ENCODE data around the gene RNU5D-1.
A peak's percentile ranks its signal among the peaks of the same experiment; 100 is the strongest.

The RNU5D-1 gene

DNA sequence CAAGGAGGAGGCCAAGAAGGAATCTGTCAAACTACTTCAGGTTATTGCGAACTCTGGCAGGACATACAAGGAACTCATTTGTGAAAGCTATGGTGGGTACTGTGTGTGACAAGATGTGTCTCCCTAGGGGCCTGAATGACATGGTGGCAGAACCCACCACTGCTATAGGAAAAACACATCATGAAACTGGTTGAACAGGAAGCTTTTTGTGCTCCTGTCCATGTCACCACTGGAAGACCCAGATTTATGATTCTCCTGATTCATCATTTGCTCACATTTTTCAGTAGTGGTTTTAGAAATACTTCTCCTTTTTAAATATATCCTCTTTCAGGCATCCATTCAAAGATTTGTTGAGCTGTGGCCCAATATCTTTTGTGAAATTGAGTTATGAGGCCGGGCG is 32.8 kb downstream of the RNU5D-1 start:
- DNase-seq, result no peak

GRCh38 chr1:44696789-44697345 is 34.1 kb downstream of the RNU5D-1 start:
- DNase-seq, result peak; percentile 73

DNA sequence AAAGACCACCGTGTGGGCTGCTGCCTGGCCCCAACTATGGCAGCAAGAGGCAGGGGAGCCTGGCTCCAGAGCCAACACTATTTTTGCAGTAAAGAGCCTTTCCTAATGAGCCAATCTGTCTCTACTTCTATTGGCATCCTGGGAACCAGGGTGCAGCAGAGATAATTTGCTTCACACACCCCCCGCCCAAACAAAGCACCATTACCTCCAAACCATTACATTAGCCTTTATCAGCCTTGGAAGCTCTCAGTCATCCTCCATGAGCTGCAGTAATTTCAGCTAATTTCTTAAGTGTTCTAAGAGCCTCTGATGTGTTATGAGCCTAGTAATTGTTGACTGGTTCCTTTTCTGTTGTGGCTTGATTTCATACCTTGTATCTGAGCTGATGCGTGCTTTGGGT is 34.9 kb downstream of the RNU5D-1 start:
- no peak for DNase-seq

- DNase-seq, result no peak
Measured at GRCh38 chr1:44695671-44696070, 35.3 kb downstream of the RNU5D-1 start.

- DNase-seq, result no peak
Measured at GRCh38 chr1:44694863-44695478, 36.0 kb downstream of the RNU5D-1 start.

DNA sequence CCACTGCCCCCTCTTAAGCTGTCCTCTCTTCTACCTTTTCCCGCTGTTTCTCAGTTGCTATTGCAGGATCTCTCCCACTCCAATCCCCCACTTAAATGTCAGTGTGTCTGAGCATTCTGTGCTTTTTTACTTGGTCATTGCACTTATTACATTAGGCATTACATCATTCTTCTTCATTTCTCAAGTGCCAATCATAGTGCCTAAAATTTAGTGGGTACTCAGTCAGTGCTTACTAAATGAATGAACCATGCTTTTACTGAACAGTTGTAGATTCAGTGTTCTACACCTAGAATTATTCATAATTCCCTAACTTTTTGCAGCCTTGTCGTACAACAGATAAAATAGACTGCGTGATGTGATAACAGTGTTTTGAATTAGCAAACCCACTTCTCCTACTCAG is 37.1 kb downstream of the RNU5D-1 start:
- no peak for DNase-seq

GRCh38 chr1:44693159-44693558 is 37.8 kb downstream of the RNU5D-1 start:
- no peak for DNase-seq

DNA sequence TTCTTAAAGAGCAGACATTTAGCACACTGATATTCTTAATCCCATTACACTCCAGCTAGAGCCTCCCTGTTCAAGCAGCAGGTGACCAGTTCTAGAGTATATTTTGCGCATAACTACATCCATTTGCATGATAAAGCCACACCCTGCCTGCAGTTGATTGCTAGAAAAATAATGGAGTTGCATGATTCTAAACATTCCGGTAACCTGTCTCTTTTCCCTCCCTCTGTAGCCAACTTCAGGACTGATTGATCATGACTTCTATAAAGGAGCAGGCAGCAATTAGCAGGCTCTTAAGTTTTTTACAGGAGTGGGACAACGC is 41.6 kb downstream of the RNU5D-1 start:
- no peak for DNase-seq

GRCh38 chr1:44688760-44689446 is 42.1 kb downstream of the RNU5D-1 start:
- DNase-seq, result no peak

GRCh38 chr1:44685881-44686280 is 45.1 kb downstream of the RNU5D-1 start:
- no peak for DNase-seq

- no peak for DNase-seq
Measured at GRCh38 chr1:44685218-44685617, 45.8 kb downstream of the RNU5D-1 start.

DNA sequence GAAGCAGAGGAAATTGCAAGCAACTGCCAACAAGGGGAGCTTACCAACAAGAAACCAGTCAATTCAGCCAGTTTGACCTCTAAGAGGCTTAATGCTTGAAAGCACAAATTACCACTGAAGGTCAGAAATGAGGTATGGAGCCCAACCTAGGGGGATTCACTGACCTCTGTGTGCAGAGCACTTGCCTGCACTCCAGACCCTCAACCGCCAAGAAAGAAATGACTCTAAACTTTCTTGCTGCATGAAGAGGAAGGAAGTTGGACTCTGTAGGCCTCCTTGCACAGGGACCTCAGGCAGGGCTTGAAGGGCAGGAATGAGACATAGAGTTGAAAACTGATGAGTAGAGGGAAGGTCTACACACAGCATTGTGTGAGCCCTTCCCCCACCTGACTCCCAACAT is 46.4 kb downstream of the RNU5D-1 start:
- DNase-seq, result no peak

DNA sequence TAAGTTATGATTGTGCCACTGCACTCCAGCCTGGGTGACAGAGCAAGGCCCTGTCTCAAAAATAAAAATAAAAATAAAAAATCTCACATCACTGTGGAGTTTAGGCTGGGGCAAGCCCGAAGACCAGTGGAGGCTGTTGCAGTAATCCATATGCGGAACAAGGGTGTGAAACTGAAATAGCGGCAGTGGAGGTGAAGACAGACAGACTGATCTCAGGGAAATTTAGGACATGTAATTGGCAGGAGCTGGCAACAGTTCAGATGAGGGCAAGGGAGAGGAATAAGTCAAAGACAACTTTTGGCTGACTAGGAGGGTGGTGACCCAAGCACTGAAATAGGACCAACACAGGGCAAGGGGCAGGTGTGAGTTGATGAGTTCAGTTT is 48.1 kb downstream of the RNU5D-1 start:
- DNase-seq, result no peak

DNA sequence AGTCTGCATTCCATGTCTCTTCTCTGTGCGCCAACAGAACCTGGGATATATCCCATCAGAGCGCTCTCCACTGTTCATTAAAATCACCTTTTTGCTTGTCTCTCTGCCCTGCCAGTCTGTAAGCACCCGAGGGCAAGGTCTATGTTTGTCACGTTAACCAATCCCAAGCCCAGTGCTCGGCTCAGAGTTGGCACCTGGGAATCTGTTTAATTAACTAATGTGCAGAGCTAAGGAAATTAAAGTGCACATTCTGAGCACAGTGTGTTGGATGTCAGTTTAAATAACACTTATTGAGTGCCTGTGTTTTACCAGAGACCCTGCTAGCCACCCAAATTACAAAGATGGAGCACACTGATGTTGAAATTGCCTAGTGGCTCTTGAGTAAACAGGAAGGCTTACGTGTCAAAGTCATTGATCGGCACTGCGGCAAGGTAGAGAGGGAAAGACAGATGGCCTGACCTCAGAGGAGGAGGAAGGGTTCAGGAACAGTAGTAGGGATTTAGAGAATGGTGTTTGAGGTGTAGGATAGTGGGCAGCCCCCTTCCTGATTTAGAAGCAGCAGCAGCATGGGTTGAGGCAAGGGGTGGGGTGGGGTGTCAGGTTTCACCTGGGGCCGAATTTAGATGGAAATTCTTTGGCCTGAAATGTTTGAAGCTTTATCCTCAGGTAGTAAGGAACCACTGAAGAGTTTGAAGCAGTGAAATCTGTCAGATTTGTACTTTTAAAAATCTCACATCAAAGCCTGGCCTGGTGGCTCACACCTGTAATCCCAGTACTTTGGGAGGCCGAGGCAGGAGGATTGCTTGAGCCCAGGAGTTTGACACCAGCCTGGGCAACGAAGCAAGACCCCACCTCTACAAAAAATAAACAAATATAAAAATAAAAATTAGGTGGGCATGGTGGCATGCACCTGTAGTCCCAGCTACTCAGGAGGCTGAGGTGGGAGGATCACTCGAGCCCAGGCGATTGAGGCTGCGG is 48.8 kb downstream of the RNU5D-1 start:
- no peak for DNase-seq
